Activated naive CD4-positive, alpha-beta T cell treated with anti-CD3 and anti-CD28 coated beads for 36 hours (primary cell): ENCODE results near the gene PEX12. TPM values are rescaled to one million over a fixed set of nuclear protein-coding genes. Genes with fewer than 3 reads are reported as not detected.
A peak's percentile ranks its signal among the peaks of the same experiment; 100 is the strongest.
"Not testable (repeated sequence)": the region's sequence is repeated elsewhere in the genome, so short reads cannot be mapped to it uniquely, and the experiment has no call there.

Source experiments
- CTCF ChIA-PET: fragments of 350-600 bp; sonication (Branson Sonifier 250); formaldehyde crosslinking; loops from one replicate; lab custom pipeline; 2021; ENCODE audit warnings: antibody characterized with exemption; lab: Charles Lee
- DNase-seq: peaks from one replicate; pipeline ENCODE4 v3.0.0-alpha.2; 2020
- H3K27ac Mint-ChIP-seq: one replicate; pipeline ENCODE4 v1.8.0; 2021; ENCODE audit warnings: mild to moderate bottlenecking, mixed read lengths
- H3K27me3 Mint-ChIP-seq: one replicate; pipeline ENCODE4 v1.8.0; 2021; ENCODE audit warnings: low read depth, mixed read lengths
- H3K36me3 Mint-ChIP-seq: one replicate; pipeline ENCODE4 v1.8.0; 2021; ENCODE audit warnings: low read depth, mixed read lengths
- H3K4me1 Mint-ChIP-seq: one replicate; pipeline ENCODE4 v1.8.0; 2021; ENCODE audit warnings: low read depth, mixed read lengths
- H3K4me3 Mint-ChIP-seq: one replicate; pipeline ENCODE4 v1.8.0; 2021; ENCODE audit warnings: mild to moderate bottlenecking, moderate library complexity, mixed read lengths
- H3K9me3 Mint-ChIP-seq: one replicate; pipeline ENCODE4 v1.8.0; 2021; ENCODE audit warnings: mixed read lengths
- intact Hi-C: fragments of 100-400 bp; cut with micrococcal nuclease; formaldehyde crosslinking; loops from one replicate; pipeline ENCODE4 v1.15.1; 2023
- total RNA-seq, 2 experiments: library from RNA; stranded (reverse); gene quantifications; one replicate each; pipeline ENCODE4 v1.2.3, GENCODE V29; 2021

Gene PEX12
- 1 to 10 TPM; 6.2 to 6.5 TPM for total RNA-seq

GRCh38 chr17:35578197-35578928 is at the start of gene PEX12:
TSS of gene PEX12 (minus strand) at chr17:35578571. CDS start at chr17:35578021, 550 bp downstream.
- Mint-ChIP-seq H3K9me3 (no peaks in the 10 kb centered on the region), H3K36me3 (peaks cover 3% of the 10 kb centered on the region), H3K4me3 (peak within 1 kb of the TSS; percentile 93), H3K4me1 (peaks cover 19% of the 10 kb centered on the region), H3K27ac (peak within 1 kb of the TSS; percentile 98), H3K27me3 (no peaks in the 10 kb centered on the region)
- CTCF ChIA-PET = interaction anchor here (0.6 to 1.7 kb wide), 6 partner anchors 9 to 230 kb away, joined by 3 to 7 read pairs (median 4); partner anchors contain the start of genes AP2B1 and SLFN12L
- intact Hi-C loops = loop anchor here (1.0 to 2.0 kb wide), 5 partner anchors 9 to 334 kb away; partner anchors contain the start of genes AP2B1, SLFN12L and TAF15
- DNase-seq = peak; percentile 93

GRCh38 chr17:35627417-35627816 is 49.0 kb upstream of the PEX12 start:
- Mint-ChIP-seq H3K27ac (no peak overlapping the region), H3K4me1 (peaks cover 10% of the 10 kb centered on the region), H3K4me3 (no peak overlapping the region), H3K27me3 (no peaks in the 10 kb centered on the region), H3K36me3 (peaks cover 15% of the 10 kb centered on the region), H3K9me3 (no peaks in the 10 kb centered on the region)
- intact Hi-C loops = no loop called here
- CTCF ChIA-PET = no interaction called here
- DNase-seq = no peak

GRCh38 chr17:35621768-35622167 is 43.4 kb upstream of the PEX12 start:
- no peak for DNase-seq
- Mint-ChIP-seq H3K27ac (no peak overlapping the region), H3K4me3 (no peak overlapping the region), H3K27me3 (no peaks in the 10 kb centered on the region), H3K4me1 (no peaks in the 10 kb centered on the region), H3K36me3 (peaks cover 10% of the 10 kb centered on the region), H3K9me3 (no peaks in the 10 kb centered on the region)
- intact Hi-C loops = no loop called here
- CTCF ChIA-PET = interaction anchor here (1.0 kb wide), 1 partner anchor 8 kb away, joined by 4 read pairs; no protein-coding TSS in a partner anchor

- peaks cover 7% of the 10 kb centered on the region for H3K36me3 Mint-ChIP-seq
- no peaks in the 10 kb centered on the region for H3K4me1 Mint-ChIP-seq
- DNase-seq = no peak
- H3K9me3 Mint-ChIP-seq = no peaks in the 10 kb centered on the region
- intact Hi-C loops = no loop called here
- CTCF ChIA-PET = interaction anchor here (0.5 kb wide), 1 partner anchor 222 kb away, joined by 5 read pairs; no protein-coding TSS in a partner anchor
- no peak overlapping the region for H3K4me3 Mint-ChIP-seq
- H3K27me3 Mint-ChIP-seq = no peaks in the 10 kb centered on the region
- no peak overlapping the region for H3K27ac Mint-ChIP-seq
These were observed 40.3 kb upstream of the PEX12 start for GRCh38 chr17:35618628-35619027.

GRCh38 chr17:35617505-35617904 is 39.1 kb upstream of the PEX12 start:
- Mint-ChIP-seq H3K27me3 (no peaks in the 10 kb centered on the region), H3K4me3 (no peak overlapping the region), H3K4me1 (no peaks in the 10 kb centered on the region), H3K9me3 (no peaks in the 10 kb centered on the region), H3K27ac (no peak overlapping the region), H3K36me3 (peaks cover 7% of the 10 kb centered on the region)
- intact Hi-C loops = no loop called here
- DNase-seq = no peak
- CTCF ChIA-PET = interaction anchor here (1.6 kb wide), 1 partner anchor 129 kb away, joined by 6 read pairs; no protein-coding TSS in a partner anchor

- H3K4me1 Mint-ChIP-seq = no peaks in the 10 kb centered on the region
- H3K27ac Mint-ChIP-seq = no peak overlapping the region
- DNase-seq = no peak
- H3K27me3 Mint-ChIP-seq = no peaks in the 10 kb centered on the region
- intact Hi-C loops = no loop called here
- CTCF ChIA-PET = interaction anchor here (1.6 kb wide), 1 partner anchor 130 kb away, joined by 6 read pairs; no protein-coding TSS in a partner anchor
- H3K4me3 Mint-ChIP-seq = no peak overlapping the region
- no peaks in the 10 kb centered on the region for H3K9me3 Mint-ChIP-seq
- H3K36me3 Mint-ChIP-seq = peaks cover 7% of the 10 kb centered on the region
These were observed 38.2 kb upstream of the PEX12 start for GRCh38 chr17:35616536-35616935.

GRCh38 chr17:35614810-35615209 is 36.4 kb upstream of the PEX12 start:
- intact Hi-C loops = no loop called here
- peaks cover 12% of the 10 kb centered on the region for H3K36me3 Mint-ChIP-seq
- no peak for DNase-seq
- H3K4me1 Mint-ChIP-seq = no peaks in the 10 kb centered on the region
- H3K9me3 Mint-ChIP-seq = no peaks in the 10 kb centered on the region
- H3K27ac Mint-ChIP-seq = no peak overlapping the region
- CTCF ChIA-PET = interaction anchor here (0.9 kb wide), 1 partner anchor 148 kb away, joined by 3 read pairs; no protein-coding TSS in a partner anchor
- no peaks in the 10 kb centered on the region for H3K27me3 Mint-ChIP-seq
- H3K4me3 Mint-ChIP-seq = no peak overlapping the region

GRCh38 chr17:35612924-35613521 is 34.7 kb upstream of the PEX12 start:
- Mint-ChIP-seq H3K4me3 (no peak overlapping the region), H3K9me3 (no peaks in the 10 kb centered on the region), H3K36me3 (peaks cover 18% of the 10 kb centered on the region), H3K4me1 (no peaks in the 10 kb centered on the region), H3K27ac (no peak overlapping the region), H3K27me3 (no peaks in the 10 kb centered on the region)
- CTCF ChIA-PET = interaction anchor here (0.7 to 4.2 kb wide), 26 partner anchors 9 to 300 kb away, joined by 3 to 53 read pairs (median 4); partner anchors contain the start of genes AP2B1, C17orf50 and PEX12
- intact Hi-C loops = loop anchor here (1.0 kb wide), 2 partner anchors 134 to 191 kb away; no protein-coding TSS in a partner anchor
- DNase-seq = peak; percentile 72

- peaks cover 26% of the 10 kb centered on the region for H3K36me3 Mint-ChIP-seq
- H3K9me3 Mint-ChIP-seq, intact Hi-C loops, DNase-seq, H3K4me3 Mint-ChIP-seq, H3K27me3 Mint-ChIP-seq, H3K27ac Mint-ChIP-seq, H3K4me1 Mint-ChIP-seq: not testable (repeated sequence)
- CTCF ChIA-PET = interaction anchor here (0.6 to 4.2 kb wide), 3 partner anchors 8 to 138 kb away, joined by 3 to 53 read pairs (median 5); no protein-coding TSS in a partner anchor
These were observed 32.4 kb upstream of the PEX12 start for GRCh38 chr17:35610746-35611145.

- CTCF ChIA-PET = interaction anchor here (1.4 kb wide), 1 partner anchor 138 kb away, joined by 6 read pairs; no protein-coding TSS in a partner anchor
- Mint-ChIP-seq H3K9me3 (no peaks in the 10 kb centered on the region), H3K36me3 (peaks cover 23% of the 10 kb centered on the region), H3K27ac (no peak overlapping the region), H3K4me1 (no peaks in the 10 kb centered on the region), H3K27me3 (no peaks in the 10 kb centered on the region), H3K4me3 (no peak overlapping the region)
- no peak for DNase-seq
- intact Hi-C loops = no loop called here
These were observed 31.5 kb upstream of the PEX12 start for GRCh38 chr17:35609831-35610230.

- no peaks in the 10 kb centered on the region for H3K4me1 Mint-ChIP-seq
- CTCF ChIA-PET = interaction anchor here (0.6 to 1.7 kb wide), 5 partner anchors 16 to 292 kb away, joined by 3 to 4 read pairs (median 3); no protein-coding TSS in a partner anchor
- DNase-seq = no peak
- no peak overlapping the region for H3K27ac Mint-ChIP-seq
- H3K9me3 Mint-ChIP-seq = no peaks in the 10 kb centered on the region
- H3K36me3 Mint-ChIP-seq = peaks cover 32% of the 10 kb centered on the region
- intact Hi-C loops = no loop called here
- no peak overlapping the region for H3K4me3 Mint-ChIP-seq
- no peaks in the 10 kb centered on the region for H3K27me3 Mint-ChIP-seq
These were observed 29.0 kb upstream of the PEX12 start for GRCh38 chr17:35607239-35607847.

GRCh38 chr17:35605678-35606077 is 27.3 kb upstream of the PEX12 start:
- intact Hi-C loops = no loop called here
- H3K4me1 Mint-ChIP-seq = no peaks in the 10 kb centered on the region
- DNase-seq = no peak
- H3K36me3 Mint-ChIP-seq = peaks cover 30% of the 10 kb centered on the region
- H3K4me3 Mint-ChIP-seq = no peak overlapping the region
- CTCF ChIA-PET = no interaction called here
- no peaks in the 10 kb centered on the region for H3K27me3 Mint-ChIP-seq
- no peaks in the 10 kb centered on the region for H3K9me3 Mint-ChIP-seq
- H3K27ac Mint-ChIP-seq = no peak overlapping the region
